ENCODE results near the gene TMX2. TPM values are rescaled to one million over a fixed set of nuclear protein-coding genes. Genes with fewer than 3 reads are reported as not detected.
A peak's percentile ranks its signal among the peaks of the same experiment; 100 is the strongest.

TMX2 gene
- total and polyA plus RNA-seq, 12 donors = 45.4 to 105 (median 69.0) TPM

DNA sequence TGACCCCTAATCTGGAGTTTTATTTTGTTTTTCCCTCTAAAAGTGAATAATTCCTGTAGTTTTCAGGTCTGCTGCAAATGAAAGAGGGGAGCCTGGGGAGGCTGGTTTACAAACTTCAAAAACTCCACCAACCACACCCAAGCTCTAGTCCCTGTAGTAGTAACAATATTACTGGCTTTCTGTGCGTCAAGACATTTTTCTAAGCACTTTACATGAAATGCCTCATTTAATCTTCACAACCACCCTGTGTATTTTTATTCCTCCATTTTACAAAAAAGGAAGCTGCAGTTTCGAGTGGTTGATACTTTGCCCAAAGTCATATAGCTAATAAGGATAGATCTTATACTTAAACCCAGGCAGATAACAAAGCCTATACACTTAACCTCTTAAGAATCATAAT, 72.7 kb downstream of the TMX2 start:
- 75 to 85% methylated on average over 2 of the region's 2 CpGs for WGBS, 2 donors
- Histone ChIP-seq H3K9me3 (no peaks in the 10 kb centered on the region), H3K4me1 (peaks cover 27 to 99% (median 89%) of the 10 kb centered on the region in 9 donors), H3K36me3 (peaks cover 0 to 13% (median 0%) of the 10 kb centered on the region in 9 donors), H3K4me3 (no peak overlapping the region), H3K27me3 (no peaks in the 10 kb centered on the region), H3K27ac (peak overlapping the region in 5 of 10 donors; percentile 13 to 62 (median 31))
- TF ChIP-seq, protein P1, sequence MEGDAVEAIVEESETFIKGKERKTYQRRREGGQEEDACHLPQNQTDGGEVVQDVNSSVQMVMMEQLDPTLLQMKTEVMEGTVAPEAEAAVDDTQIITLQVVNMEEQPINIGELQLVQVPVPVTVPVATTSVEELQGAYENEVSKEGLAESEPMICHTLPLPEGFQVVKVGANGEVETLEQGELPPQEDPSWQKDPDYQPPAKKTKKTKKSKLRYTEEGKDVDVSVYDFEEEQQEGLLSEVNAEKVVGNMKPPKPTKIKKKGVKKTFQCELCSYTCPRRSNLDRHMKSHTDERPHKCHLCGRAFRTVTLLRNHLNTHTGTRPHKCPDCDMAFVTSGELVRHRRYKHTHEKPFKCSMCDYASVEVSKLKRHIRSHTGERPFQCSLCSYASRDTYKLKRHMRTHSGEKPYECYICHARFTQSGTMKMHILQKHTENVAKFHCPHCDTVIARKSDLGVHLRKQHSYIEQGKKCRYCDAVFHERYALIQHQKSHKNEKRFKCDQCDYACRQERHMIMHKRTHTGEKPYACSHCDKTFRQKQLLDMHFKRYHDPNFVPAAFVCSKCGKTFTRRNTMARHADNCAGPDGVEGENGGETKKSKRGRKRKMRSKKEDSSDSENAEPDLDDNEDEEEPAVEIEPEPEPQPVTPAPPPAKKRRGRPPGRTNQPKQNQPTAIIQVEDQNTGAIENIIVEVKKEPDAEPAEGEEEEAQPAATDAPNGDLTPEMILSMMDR (IDR thresholded peaks at IDR 0.05) = no peak
- intact Hi-C loops (cut with DNase I) = loop anchor here in 1 of 10 donors (1.0 kb wide), 1 partner anchor 9 kb away; no protein-coding TSS in a partner anchor
- ATAC-seq (no peak), DNase-seq (no peak)

GRCh38 chr11:57786436-57786835, 74.0 kb downstream of the TMX2 start:
- peak overlapping the region in 1 of 10 donors; percentile 8 for H3K4me3 ChIP-seq
- H3K4me1 ChIP-seq = peaks cover 18 to 98% (median 87%) of the 10 kb centered on the region in 9 donors
- intact Hi-C loops (cut with DNase I) = no loop called here
- peaks cover 0 to 19% (median 0%) of the 10 kb centered on the region in 9 donors for H3K36me3 ChIP-seq
- H3K9me3 ChIP-seq = no peaks in the 10 kb centered on the region
- ATAC-seq = no peak
- DNase-seq = no peak
- peak overlapping the region in 6 of 10 donors; percentile 10 to 62 (median 45) for H3K27ac ChIP-seq
- TF ChIP-seq, protein P1 (IDR thresholded peaks at IDR 0.05) = no peak
- WGBS, 2 donors = 40 to 53% methylated on average over 4 of the region's 4 CpGs
- H3K27me3 ChIP-seq = no peaks in the 10 kb centered on the region

GRCh38 chr11:57787006-57787604, 74.7 kb downstream of the TMX2 start:
- WGBS, 2 donors = 69 to 70% methylated on average over 4 of the region's 4 CpGs
- no peaks in the 10 kb centered on the region for H3K27me3 ChIP-seq
- no peaks in the 10 kb centered on the region for H3K9me3 ChIP-seq
- no peak overlapping the region for H3K4me3 ChIP-seq
- intact Hi-C loops (cut with DNase I) = no loop called here
- peaks cover 19 to 98% (median 87%) of the 10 kb centered on the region in 9 donors for H3K4me1 ChIP-seq
- TF ChIP-seq, protein P1 (IDR thresholded peaks at IDR 0.05) = no peak
- peaks cover 0 to 26% (median 0%) of the 10 kb centered on the region in 9 donors for H3K36me3 ChIP-seq
- H3K27ac ChIP-seq = peak overlapping the region in 6 of 10 donors; percentile 10 to 62 (median 45)
- no peak for DNase-seq
- no peak for ATAC-seq

DNA sequence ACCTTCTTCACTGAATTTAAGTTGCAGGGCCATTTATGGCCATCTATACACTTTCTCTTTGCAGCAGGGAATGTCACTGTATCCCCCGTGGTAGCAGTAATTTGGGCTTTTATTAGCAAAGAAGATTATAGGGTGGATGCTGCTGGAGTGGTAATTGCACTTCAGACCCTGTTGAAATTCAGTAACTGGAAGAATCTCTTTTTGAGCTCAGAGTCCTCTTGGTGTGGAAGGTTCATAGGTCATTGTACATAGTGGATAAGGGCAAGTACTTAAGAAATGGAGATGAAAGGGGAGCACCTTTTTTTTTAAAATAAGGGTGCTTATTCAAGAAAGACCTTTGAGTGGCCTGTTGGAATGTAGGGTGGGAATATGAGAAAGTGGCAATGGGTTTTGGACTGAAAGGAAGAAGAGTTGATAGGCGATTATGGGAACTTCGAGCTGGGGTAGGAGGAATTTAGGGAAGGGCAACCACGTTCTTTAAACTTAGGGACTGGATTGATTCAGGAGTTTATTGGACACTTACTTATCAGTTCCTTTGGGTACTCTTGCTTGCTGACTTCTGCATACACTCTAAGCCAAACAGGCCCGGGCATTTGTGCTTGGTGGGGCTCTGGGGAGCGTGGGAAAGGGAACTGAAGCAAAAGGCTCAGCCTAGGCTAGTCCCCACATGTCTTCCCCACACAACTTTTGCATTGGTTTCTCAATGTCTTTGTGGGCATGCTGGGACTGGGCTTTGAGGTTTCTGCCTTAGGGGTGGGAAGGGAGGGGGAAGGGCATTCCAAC, 75.7 kb downstream of the TMX2 start:
- peaks cover 16 to 98% (median 87%) of the 10 kb centered on the region in 9 donors for H3K4me1 ChIP-seq
- WGBS, 2 donors = 59 to 60% methylated on average over 6 of the region's 6 CpGs
- no peak overlapping the region for H3K4me3 ChIP-seq
- intact Hi-C loops (cut with DNase I) = no loop called here
- ATAC-seq (peak in 4 of 8 donors; percentile 9 to 31 (median 24)), DNase-seq (no peak)
- TF ChIP-seq, protein P1 (IDR thresholded peaks at IDR 0.05) = no peak
- no peaks in the 10 kb centered on the region for H3K9me3 ChIP-seq
- no peaks in the 10 kb centered on the region for H3K27me3 ChIP-seq
- H3K27ac ChIP-seq = peak overlapping the region in 6 of 10 donors; percentile 0 to 62 (median 33)
- H3K36me3 ChIP-seq = peaks cover 0 to 34% (median under 1%) of the 10 kb centered on the region in 9 donors

Data from heart right ventricle (tissue), 16 donors.